HG03060 (cell line): ENCODE results near the gene CTU2.

Experiments used
- ATAC-seq: cut with Tn5 transposase; IDR thresholded peaks from one replicate; pipeline ENCODE4 v1.9.1; 2021; ENCODE audit warnings: low read depth, moderate number of reproducible peaks; ENCODE audit not compliant: unreplicated experiment

CTU2 gene

DNA sequence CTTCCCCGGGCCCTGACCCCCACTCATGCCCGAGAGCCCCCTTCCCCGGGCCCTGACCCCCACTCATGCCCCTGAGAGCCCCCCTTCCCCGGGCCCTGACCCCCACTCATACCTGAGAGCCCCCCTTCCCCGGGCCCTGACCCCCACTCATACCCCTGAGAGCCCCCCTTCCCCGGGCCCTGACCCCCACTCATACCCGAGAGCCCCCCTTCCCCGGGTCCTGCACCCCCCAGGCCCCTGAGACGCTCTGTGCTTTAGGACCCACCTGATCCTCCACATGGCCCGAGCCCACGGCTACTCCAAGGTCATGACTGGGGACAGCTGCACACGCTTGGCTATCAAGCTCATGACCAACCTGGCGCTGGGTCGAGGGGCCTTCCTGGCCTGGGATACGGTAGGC lies 6.8 kb downstream of the CTU2 start:
- no peak for ATAC-seq

DNA sequence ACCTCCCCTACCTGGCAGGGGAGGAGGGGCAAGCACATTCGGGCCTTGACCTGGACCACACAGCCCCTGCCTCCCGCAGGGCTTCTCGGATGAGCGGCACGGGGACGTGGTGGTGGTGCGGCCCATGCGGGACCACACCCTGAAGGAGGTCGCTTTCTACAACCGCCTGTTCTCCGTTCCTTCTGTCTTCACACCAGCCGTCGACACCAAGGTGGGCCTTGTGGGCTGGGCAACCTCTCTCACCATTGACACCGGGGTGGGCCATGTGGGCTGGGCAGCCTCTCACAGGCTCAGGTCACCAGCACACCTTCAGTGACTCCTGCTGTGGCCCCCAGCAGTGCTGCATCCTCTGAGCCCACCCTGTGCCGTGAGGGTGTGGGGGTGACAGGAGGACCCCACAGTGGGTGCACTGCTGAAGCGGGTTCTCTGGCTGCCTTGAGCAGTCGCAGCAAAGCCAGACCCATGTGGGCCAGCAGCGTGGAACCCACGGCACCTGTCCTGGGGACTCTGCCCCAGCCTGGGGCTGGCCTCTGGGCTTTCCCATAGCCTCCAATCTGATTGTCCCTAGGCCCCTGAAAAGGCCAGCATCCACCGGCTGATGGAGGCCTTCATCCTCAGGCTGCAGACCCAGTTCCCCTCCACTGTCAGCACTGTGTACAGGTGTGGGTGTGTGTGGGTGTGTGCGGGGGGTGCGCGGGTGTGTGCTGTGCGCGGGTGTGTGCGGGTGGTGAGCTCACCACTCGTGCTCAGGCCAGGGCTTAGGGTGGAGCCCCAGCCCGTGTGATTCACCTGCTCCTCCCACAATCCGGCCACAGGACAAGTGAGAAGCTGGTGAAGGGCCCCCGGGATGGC lies 7.5 kb downstream of the CTU2 start:
- ATAC-seq, result no peak

DNA sequence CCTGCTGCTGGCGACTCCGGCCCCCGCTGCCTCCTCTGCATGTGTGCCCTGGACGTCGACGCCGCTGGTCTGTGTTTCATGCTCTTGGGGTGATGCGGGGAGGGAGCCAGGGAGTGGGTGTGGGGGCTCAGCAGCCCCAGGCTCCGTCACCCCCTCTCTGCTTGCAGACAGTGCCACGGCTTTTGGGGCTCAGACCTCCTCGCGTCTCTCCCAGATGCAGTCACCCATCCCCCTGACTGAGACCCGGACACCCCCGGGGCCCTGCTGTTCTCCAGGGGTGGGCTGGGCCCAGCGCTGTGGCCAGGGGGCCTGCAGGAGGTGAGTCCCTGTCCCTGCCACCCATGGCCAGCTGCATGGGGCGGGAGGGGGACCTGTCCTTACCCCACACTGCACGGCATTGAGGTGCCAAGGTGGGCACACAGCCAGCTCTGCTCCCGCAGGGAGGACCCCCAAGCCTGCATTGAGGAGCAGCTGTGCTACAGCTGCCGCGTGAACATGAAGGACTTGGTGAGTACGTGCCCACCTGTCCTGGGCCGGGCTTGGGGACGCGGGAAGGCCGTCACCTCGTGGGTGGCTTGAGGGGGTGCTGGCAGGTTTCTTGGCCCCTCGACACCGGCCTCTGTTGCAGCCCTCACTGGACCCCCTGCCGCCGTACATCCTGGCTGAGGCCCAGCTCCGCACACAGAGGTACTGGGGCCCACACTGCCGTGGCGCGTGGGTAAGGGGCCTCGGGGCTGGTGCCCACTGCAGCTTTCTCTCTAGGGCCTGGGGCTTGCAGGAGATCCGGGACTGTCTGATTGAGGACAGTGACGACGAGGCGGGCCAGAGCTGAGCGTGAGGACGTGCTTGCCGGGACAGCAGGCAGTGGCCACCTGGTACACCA lies 8.4 kb downstream of the CTU2 start:
- ATAC-seq, result no peak

DNA sequence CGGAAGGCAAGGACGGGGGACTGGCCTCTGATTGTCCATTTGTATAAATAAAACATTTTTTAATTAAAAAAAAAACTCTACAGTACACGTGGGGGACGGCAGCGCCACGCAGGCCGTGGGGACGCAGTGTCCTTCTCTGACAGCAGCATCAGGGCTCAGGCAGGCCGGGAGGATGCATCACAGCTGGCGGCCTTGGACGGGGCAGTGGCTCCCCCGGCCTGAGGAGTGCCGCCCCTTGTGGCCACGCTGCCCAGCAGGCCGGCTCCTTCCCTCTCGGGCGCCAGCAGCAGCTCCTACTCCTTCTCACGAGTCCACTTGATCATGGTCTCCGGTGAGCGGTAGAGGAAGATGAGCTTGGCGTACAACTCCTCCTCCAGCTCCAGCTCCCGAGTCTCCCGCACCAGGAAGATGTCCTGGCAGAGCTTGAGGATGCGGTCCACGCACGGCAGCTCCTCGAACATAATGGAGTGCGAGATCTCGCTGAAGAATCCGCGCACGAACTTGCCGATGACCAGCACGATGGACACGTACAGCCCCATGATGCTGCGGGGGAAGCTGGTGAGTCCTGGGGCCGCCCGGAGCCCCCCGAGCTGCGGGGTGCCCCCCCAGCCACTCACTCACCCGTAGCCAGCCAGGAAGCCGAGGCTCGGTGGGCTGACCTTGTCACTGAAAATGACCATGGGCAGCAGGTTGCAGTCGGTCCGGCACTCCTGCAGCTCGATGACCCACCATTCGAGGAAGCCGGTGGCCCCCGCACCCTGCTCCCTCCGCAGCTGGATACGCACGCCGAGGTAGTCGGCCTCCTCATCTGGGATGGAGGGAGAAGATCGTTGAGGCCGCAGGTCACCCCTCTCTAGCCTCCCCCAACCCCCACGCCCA lies 9.2 kb downstream of the CTU2 start:
- no peak for ATAC-seq

DNA sequence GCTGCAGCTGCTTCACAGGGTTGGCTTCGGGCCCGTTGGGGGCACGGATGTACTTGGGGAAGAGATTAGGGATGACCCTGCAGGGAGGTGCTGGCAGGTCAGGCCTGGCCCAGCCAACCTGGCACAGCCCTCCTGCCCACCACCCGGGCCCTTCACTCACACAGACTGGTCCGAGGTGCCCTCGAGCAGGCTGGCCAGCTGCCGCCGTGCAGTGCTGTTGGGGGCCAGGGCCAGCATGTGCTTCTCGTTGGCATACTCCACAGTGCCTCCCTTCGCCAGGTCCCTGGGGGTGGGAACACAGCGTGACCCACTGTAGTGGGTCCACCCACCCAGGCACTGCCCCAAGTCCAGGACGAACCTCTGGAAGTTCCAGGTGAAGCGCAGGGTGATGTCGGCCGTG lies 9.9 kb downstream of the CTU2 start:
- ATAC-seq, result no peak

DNA sequence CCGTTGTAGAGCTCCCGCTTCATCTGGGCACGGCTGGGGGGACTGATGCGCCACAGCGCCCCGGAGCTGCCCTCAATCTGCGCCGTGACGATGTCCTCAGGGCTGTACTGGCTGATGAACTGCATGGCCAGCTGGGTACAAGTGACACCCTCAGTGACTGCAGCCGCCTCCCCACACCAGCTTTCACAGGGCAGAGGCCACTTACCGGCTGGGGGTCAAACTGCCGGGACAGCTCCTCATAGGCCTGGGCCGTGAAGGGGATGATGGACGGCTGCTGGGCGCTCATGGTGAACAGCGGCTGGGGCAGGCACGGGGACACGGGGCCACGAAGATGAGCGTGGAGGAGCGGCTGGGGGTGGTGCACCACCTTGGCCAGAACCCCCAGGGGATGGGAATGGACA lies 10.3 kb downstream of the CTU2 start:
- ATAC-seq, result no peak

DNA sequence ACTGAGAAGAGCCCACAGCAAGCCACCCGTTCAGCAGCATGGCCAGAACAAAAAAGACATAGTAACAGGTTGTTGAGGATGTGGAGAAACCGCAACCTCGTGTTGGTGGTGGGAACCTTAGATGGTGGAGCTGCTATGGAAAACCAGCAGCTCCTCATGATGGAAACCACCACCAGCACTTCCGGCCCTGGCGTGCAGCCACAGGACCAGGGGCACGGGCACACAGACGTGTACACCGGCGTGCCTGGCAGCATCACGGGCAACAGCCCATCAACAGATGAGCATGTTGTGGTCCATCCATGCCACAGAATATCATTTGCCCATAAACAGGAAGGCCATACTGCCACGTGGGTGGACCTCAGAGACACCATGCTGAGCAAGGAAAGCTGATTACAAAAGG lies 11.9 kb downstream of the CTU2 start:
- ATAC-seq, result no peak

DNA sequence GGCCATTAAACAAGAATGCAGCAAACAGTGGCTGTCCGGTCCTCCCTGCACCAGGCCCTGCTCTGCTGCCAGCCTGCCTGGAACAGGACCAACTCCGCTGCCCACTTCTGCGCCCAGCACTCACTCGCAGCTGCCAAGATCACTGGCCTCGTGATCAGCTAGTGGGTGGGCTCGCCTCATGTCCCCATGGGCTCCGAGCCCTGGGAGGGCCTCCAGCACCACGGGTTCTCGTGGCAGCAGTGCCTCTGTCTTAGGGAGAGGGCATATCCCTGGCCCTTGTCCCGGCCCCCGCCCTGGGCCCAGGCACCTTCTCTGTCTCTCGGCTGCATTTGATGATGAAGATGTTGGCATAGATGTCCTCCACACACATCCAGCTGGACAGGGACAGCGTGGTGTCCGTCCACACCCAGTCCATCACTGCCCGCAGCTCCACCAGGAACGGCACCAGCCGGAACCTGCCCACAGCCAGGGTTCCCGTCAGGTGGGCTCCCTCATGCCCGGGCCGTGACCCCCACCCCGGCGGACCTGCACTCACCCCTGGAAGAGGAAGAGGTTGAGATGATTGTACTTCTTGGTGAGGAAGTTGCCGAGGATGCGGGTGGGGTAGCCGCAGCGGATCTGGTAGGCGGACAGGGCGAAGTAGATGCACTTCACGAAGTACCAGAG lies 13.1 kb downstream of the CTU2 start:
- ATAC-seq, result no peak

DNA sequence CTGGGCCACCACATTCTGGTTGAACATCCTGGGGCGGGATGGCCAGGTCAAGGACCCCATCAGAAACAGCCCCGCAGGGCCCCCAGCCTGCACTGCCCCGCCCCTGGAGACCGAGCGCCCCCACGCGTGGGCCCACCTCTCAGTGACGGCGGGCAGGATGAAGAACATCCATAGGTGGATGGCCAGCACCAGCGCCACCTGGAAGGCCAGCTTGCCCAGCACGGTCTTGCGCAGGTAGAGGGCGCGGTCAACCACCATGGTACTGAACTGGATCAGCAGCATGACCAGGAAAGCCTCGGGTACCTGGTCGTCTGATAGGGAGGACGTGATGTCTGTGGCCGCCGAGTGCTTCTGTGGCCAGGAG lies 13.6 kb downstream of the CTU2 start:
- ATAC-seq, result no peak

DNA sequence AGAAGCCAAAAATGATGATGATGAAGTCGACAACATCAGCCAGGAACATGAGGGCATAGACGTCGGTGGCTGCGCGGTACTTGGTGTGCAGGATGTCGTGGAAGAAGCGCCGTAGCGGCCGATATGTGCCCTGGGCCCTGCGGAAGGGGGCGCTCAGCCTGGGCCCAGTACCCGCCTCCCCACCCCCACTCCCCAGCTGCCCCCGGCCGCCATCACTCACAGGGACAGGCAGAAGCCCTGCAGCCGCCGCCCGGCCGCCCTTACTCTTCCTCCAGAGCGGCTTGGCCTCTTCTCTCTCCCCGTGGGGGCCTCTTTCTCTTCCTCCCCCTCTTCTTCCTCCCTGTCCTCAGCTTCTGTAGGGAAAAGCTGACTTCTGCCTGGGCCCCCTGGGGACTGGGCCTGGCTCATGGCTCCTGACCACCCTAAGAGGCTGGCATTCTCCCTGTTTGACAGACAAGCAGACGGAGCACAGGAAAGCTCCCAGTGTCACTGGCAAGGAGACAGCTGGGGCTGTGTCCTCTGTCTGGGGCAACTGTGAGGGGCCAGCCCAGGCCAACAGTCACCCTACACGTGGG lies 14.2 kb downstream of the CTU2 start:
- ATAC-seq, result no peak

DNA sequence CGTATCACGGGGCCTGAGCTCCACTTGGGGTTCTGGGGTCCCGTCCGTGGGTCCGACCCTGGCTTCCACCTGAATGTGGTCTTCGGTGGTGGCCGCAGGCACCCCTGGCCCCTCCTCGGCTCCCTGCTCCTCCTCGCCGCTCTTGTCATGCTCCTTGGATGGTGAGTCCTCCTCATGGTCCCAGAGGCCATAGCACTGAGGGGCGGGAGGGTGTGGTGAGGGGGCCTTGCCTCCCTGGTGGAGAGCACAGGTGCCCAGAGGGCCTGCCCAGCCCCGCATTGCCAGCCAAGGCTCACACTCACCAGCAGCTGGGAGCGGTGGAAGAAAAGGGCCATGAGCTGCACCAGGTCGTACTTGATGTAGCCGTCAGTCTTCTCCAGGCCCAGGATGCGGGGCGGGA lies 14.9 kb downstream of the CTU2 start:
- ATAC-seq, result no peak

DNA sequence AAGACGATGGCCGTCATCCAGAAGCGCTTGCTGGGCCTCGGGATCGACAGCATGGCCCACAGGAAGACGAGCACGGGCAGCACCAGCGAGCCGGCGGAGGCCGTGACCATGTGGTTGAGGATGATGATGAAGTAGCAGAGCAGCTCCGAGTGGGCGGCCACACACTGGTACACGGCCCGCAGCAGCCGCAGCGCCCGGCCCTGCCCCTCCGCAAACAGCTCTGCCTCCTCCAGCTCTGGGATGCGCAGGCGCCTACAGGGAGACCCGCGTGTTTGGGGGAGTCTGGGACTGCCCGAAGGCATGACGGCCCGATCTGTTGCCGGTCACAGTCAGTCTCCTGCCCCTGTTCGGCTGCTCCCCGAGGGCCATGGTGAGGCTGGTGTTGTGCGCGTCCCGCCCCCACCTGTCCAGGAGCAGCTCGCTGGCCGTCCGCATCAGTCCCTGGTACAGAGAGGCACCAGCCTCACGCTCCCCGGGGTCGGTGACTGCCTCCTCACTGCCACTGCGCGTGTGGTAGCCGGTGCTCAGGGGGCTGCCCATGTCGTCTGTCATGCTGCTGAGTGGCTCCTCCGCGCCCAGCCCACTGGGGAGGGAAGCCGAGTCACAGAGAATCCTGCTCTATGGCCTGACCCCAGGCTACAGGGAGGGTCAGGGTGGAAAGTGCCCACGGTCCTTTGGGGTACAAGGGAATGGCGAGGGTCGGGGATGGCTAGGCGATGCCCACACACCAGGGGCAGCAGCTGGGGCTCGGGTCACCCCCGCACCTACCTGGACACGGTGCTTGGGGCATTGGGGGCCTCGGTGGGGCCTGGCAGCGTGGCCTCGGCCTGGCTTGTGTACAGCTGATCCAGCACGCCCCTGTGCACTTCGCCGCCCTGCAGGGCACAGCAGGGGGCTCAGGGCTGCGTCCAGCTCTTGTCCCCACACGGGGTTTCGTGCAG lies 15.8 kb downstream of the CTU2 start:
- no peak for ATAC-seq

DNA sequence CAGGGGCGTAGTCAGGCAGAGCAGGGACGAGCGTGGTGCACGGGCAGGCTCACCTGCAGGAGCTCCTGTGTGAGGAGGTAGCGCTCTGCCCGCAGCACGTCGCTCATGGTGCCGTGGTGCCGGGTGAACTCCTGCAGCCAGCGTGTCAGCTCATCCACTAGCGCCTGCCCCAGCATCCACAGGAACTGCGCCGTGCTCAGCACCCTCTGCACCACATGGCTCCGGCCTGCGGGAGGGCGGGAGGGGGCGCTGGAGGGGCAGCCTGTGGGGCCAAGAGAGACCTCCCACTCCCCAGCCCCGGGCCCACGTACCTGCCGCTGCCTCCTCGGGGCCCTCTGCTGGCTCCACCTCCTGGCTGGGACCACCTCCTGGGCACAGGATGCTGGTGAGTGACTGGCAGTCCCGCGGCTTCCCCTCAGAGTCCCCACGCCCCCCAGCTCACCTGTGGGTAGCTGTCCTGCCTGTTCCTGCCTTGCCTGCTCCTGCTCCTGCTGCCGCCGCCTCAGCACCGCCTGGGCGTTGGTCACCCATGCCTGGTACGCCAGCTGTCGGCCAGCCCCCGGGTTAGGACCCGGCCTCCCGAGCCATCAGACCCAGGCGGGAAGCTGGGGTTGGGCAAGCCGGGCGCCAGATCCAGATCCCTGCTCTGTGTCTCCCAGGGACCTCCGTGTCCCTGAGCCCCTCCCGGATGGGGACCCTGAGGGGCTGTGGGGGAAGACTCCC lies 16.6 kb downstream of the CTU2 start:
- ATAC-seq, result no peak

DNA sequence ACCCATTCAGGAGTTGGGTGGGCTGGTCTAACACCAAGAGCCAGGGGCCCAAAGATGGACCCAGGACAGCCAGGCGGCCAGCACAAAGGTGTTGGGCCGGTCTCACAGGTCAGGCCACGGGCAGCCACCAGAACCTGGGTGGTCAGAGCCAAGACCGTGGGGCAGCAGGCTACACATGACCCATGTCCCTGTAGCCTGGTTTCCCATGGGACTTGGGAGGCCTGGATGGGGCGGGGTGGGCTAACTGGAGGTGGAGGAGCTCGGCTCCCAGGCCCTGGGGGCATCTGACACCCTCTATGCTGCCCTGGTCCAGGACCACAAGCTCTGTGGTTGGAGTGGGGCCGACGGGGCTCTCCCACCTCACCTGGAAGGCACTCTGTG lies 17.2 kb downstream of the CTU2 start:
- ATAC-seq, result no peak

DNA sequence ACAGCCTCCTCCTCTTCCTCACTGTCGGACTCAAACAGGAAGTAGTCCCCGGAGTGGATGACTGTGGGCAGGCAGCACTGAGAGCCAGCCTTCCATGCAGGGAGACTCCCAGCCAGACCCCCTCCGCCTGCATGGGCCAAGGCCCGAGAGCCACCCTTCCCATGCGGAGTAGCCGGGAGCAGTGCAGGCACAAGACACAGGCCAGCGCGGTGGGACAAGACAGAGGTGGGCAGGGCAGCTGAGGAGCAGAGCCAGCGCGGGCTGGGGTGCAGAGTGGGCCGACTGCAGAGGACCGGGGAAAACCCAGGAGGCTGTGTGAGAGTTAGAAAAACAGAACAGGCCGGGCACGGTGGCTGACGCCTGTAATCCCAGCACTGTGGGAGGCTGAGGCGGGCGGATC lies 17.6 kb downstream of the CTU2 start:
- no peak for ATAC-seq

DNA sequence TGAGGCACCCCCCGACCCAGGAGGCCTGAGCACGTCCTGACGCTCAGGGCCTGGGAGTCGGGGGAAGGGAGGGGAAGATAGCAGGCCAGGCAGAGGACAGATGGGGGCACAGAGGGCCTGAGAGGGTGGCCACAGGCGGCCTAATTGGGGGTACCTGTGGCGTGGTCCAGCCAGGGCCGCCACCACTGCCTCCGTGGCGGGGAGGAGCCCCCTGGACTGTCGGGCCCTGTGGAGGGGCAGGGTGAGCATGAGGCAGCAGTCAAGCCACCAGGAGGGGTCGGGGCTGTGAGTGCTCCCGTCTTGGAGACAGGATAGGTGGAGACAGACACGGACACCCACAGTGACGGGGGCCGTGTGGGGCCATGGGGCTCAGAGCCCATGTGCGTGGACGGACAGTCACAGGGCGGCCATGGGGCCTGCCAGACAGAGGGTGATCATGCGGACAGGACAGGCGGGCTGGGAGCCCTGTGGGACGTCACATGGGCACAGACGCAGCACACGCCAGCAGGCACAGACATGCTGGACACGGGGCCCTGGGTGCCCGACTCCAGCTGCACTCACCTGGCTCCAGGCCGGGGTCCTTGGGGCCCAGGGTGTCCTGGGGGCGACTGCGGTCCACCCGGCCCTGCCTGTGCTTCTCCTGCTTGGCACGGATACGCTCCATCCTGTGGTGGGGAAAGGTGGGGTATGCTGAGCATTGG lies 18.7 kb downstream of the CTU2 start:
- no peak for ATAC-seq

DNA sequence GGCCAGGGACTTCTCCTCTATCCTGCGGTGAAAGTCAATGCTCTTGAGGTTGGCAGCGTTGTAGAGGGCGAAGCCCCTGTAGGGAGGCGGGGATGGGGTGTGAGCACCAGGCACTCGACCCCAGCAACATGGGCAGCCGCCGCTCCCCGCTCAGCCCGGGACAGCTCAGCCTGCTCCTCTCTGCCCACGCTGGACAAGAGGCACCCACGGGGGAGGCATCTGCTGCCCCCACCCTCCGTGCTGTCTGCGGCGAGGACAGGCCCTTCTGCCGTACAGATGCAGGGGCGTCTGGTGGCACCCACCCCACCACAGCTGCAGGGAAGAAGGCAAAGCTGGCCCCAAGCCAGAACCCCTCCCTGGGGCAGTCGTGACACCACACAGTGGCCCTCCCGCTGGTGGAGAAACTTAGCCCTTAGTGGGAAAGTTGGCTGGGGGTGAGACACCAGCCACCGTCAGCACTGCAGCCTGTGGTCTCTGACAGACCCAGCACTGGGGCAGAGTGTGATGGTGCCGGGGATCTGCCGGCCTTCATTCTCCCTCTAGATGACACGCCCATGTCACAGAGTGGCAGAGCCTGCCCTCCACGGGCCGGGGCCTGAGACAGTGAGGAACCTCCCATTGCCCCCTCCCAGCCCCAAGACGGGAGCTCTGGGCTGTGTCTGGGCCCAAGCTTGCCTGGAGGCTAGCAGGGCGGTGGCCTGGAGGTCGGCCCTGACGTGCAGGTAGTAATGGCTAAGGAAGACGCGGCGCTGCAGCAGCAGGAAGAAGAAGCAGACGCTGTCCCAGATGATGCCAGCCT lies 19.5 kb downstream of the CTU2 start:
- no peak for ATAC-seq
